NCI-H345 (cell line): ENCODE data around the gene PLA2G2C.

Source experiments
- DNase-seq: peaks from one replicate; lab custom pipeline; 2025; lab: John Stamatoyannopoulos, UW

PLA2G2C gene

GRCh38 chr1:20152599-20152930 is 33.8 kb downstream of the PLA2G2C start:
- no peak for DNase-seq

GRCh38 chr1:20151906-20152598 is 34.3 kb downstream of the PLA2G2C start:
- peak; percentile 77 for DNase-seq

- no peak for DNase-seq
Measured at GRCh38 chr1:20150969-20151368, 35.3 kb downstream of the PLA2G2C start.

GRCh38 chr1:20150326-20150705 is 36.0 kb downstream of the PLA2G2C start:
- DNase-seq: no peak

- no peak for DNase-seq
Measured at GRCh38 chr1:20149601-20150325, 36.6 kb downstream of the PLA2G2C start.

GRCh38 chr1:20148571-20149500 is 37.5 kb downstream of the PLA2G2C start:
- DNase-seq: no peak

GRCh38 chr1:20147846-20148570 is 38.3 kb downstream of the PLA2G2C start:
- no peak for DNase-seq

GRCh38 chr1:20143734-20144565 is 42.4 kb downstream of the PLA2G2C start:
- no peak for DNase-seq

- DNase-seq: no peak
Measured at GRCh38 chr1:20143318-20143717, 43.0 kb downstream of the PLA2G2C start.

GRCh38 chr1:20142001-20142710 is 44.2 kb downstream of the PLA2G2C start:
- DNase-seq: no peak

GRCh38 chr1:20141466-20141865 is 44.9 kb downstream of the PLA2G2C start:
- no peak for DNase-seq

GRCh38 chr1:20141001-20141400 is 45.3 kb downstream of the PLA2G2C start:
- DNase-seq: no peak

- no peak for DNase-seq
Measured at GRCh38 chr1:20139776-20140612, 46.3 kb downstream of the PLA2G2C start.

- no peak for DNase-seq
Measured at GRCh38 chr1:20138961-20139550, 47.3 kb downstream of the PLA2G2C start, which contains the start of gene PLA2G2F. Gene PLA2G2F (plus strand): TSS chr1:20139323. CDS start chr1:20139428, 105 bp downstream.

- no peak for DNase-seq
Measured at GRCh38 chr1:20138346-20138745, 48.0 kb downstream of the PLA2G2C start.

- no peak for DNase-seq
Measured at GRCh38 chr1:20137604-20138003, 48.7 kb downstream of the PLA2G2C start.

GRCh38 chr1:20137055-20137454 is 49.3 kb downstream of the PLA2G2C start:
- no peak for DNase-seq

- DNase-seq: no peak
Measured at GRCh38 chr1:20136249-20136648, 50.1 kb downstream of the PLA2G2C start.

- DNase-seq: no peak
Measured at GRCh38 chr1:20134995-20135394, 51.3 kb downstream of the PLA2G2C start.
